ENCODE results near the gene ZNF221.

Gene ZNF221

GRCh38 chr19:43908659-43909058, 42.4 kb upstream of the ZNF221 start:
- TF ChIP-seq POLR2AphosphoS5 (IDR thresholded peaks at IDR 0.05; ENCODE audit: low read depth, low read length) (no peak), FOXP2 (optimal IDR thresholded peaks at IDR 0.05; ENCODE audit: borderline replicate concordance, extremely low read depth, extremely low read length, insufficient read depth) (no peak), SIN3A (IDR thresholded peaks at IDR 0.05; ENCODE audit: borderline replicate concordance, insufficient read depth, low read length) (no peak), TAF1 (IDR thresholded peaks at IDR 0.05; ENCODE audit: borderline replicate concordance, insufficient read depth, low read length) (no peak), REST (IDR thresholded peaks at IDR 0.05; ENCODE audit: insufficient read depth in 1 of 2, low read depth in 2 of 2, low read length in 2 of 2) (no peak)

- no peak for TF ChIP-seq POLR2AphosphoS5 (IDR thresholded peaks at IDR 0.05; ENCODE audit: low read depth, low read length)
- TF ChIP-seq REST (IDR thresholded peaks at IDR 0.05; ENCODE audit: insufficient read depth in 1 of 2, low read depth in 2 of 2, low read length in 2 of 2), result no peak
- TF ChIP-seq TAF1 (IDR thresholded peaks at IDR 0.05; ENCODE audit: borderline replicate concordance, insufficient read depth, low read length), result no peak
Observed at GRCh38 chr19:43910884-43911283, 40.1 kb upstream of the ZNF221 start.

- TF ChIP-seq POLR2AphosphoS5 (IDR thresholded peaks at IDR 0.05; ENCODE audit: low read depth, low read length), result no peak
- TF ChIP-seq TAF1 (IDR thresholded peaks at IDR 0.05; ENCODE audit: borderline replicate concordance, insufficient read depth, low read length), result no peak
- no peak for TF ChIP-seq FOXP2 (optimal IDR thresholded peaks at IDR 0.05; ENCODE audit: borderline replicate concordance, extremely low read depth, extremely low read length, insufficient read depth)
- no peak for TF ChIP-seq SIN3A (IDR thresholded peaks at IDR 0.05; ENCODE audit: borderline replicate concordance, insufficient read depth, low read length)
- TF ChIP-seq REST (IDR thresholded peaks at IDR 0.05; ENCODE audit: insufficient read depth in 1 of 2, low read depth in 2 of 2, low read length in 2 of 2), result no peak
Observed at GRCh38 chr19:43913383-43913782, 37.6 kb upstream of the ZNF221 start.

- TF ChIP-seq TAF1 (IDR thresholded peaks at IDR 0.05; ENCODE audit: borderline replicate concordance, insufficient read depth, low read length) (no peak), SIN3A (IDR thresholded peaks at IDR 0.05; ENCODE audit: borderline replicate concordance, insufficient read depth, low read length) (no peak), POLR2AphosphoS5 (IDR thresholded peaks at IDR 0.05; ENCODE audit: low read depth, low read length) (no peak), REST (IDR thresholded peaks at IDR 0.05; ENCODE audit: insufficient read depth in 1 of 2, low read depth in 2 of 2, low read length in 2 of 2) (no peak), FOXP2 (optimal IDR thresholded peaks at IDR 0.05; ENCODE audit: borderline replicate concordance, extremely low read depth, extremely low read length, insufficient read depth) (no peak)
Observed at GRCh38 chr19:43914051-43914450, 37.0 kb upstream of the ZNF221 start.

GRCh38 chr19:43923875-43924274, 27.2 kb upstream of the ZNF221 start:
- TF ChIP-seq SIN3A (IDR thresholded peaks at IDR 0.05; ENCODE audit: borderline replicate concordance, insufficient read depth, low read length), result no peak
- no peak for TF ChIP-seq POLR2AphosphoS5 (IDR thresholded peaks at IDR 0.05; ENCODE audit: low read depth, low read length)
- no peak for TF ChIP-seq REST (IDR thresholded peaks at IDR 0.05; ENCODE audit: insufficient read depth in 1 of 2, low read depth in 2 of 2, low read length in 2 of 2)
- TF ChIP-seq FOXP2 (optimal IDR thresholded peaks at IDR 0.05; ENCODE audit: borderline replicate concordance, extremely low read depth, extremely low read length, insufficient read depth), result no peak
- TF ChIP-seq TAF1 (IDR thresholded peaks at IDR 0.05; ENCODE audit: borderline replicate concordance, insufficient read depth, low read length), result no peak
